Measurements from ENCODE around the gene PRKN.

- TF ChIP-seq MAFF (IDR thresholded peaks at IDR 0.05; ENCODE audit: low read length), result no peak
- TF ChIP-seq FOXK1 (CRISPR knock-in tag; IDR thresholded peaks at IDR 0.05; ENCODE audit: borderline replicate concordance), result no peak
- TF ChIP-seq CTCF (IDR thresholded peaks at IDR 0.05 in 2 of 3, conservative IDR thresholded peaks at IDR 0.05 in 1 of 3; ENCODE audit: insufficient read depth in 2 of 3, low read depth in 1 of 3, low read length in 3 of 3), result no peak
- TF ChIP-seq BMI1 (IDR thresholded peaks at IDR 0.05; ENCODE audit: low read length), result no peak
- TF ChIP-seq ATF2 (CRISPR knock-in tag; IDR thresholded peaks at IDR 0.05), result no peak
- no peak for TF ChIP-seq FOXK2 (conservative IDR thresholded peaks at IDR 0.05 in 1 of 2, IDR thresholded peaks at IDR 0.05 in 1 of 2; ENCODE audit: low read depth in 2 of 2)
- TF ChIP-seq ZNF24 (IDR thresholded peaks at IDR 0.05), result no peak
- TF ChIP-seq RCOR1 (IDR thresholded peaks at IDR 0.05; ENCODE audit: borderline replicate concordance in 1 of 2, low read depth in 2 of 2, low read length in 2 of 2), result no peak
- no peak for TF ChIP-seq ZNF79 (CRISPR knock-in tag; IDR thresholded peaks at IDR 0.05; ENCODE audit: low read depth)
- TF ChIP-seq ZNF609 (CRISPR knock-in tag; IDR thresholded peaks at IDR 0.05; ENCODE audit: borderline replicate concordance), result no peak
- TF ChIP-seq BHLHE40 (IDR thresholded peaks at IDR 0.05; ENCODE audit: low read length), result no peak
- TF ChIP-seq TEAD4 (IDR thresholded peaks at IDR 0.05; ENCODE audit: low read length), result no peak
- TF ChIP-seq TEAD4 (CRISPR knock-in tag; IDR thresholded peaks at IDR 0.05; ENCODE audit: borderline replicate concordance), result no peak
Observed at GRCh38 chr6:161395716-161396231, 1331.8 kb downstream of the PRKN start.
